DMS153 (cell line): Measurements from ENCODE around the gene NKX1-1.
"Not testable (repeated sequence)": the region's sequence is repeated elsewhere in the genome, so short reads cannot be mapped to it uniquely, and the experiment has no call there.

ENCODE experiments used
- DNase-seq: peaks from one replicate; lab custom pipeline; 2025; lab: John Stamatoyannopoulos, UW

The NKX1-1 gene

GRCh38 chr4:1404573-1405253 lies 1.5 kb downstream of the NKX1-1 start:
- no peak for DNase-seq

- DNase-seq, result no peak
Measured at GRCh38 chr4:1403591-1404572, 2.4 kb downstream of the NKX1-1 start.

GRCh38 chr4:1403177-1403583 lies 3.1 kb downstream of the NKX1-1 start:
- no peak for DNase-seq

- DNase-seq, result no peak
Measured at GRCh38 chr4:1402516-1403091, 3.6 kb downstream of the NKX1-1 start.

- DNase-seq, result no peak
Measured at GRCh38 chr4:1402021-1402515, 4.2 kb downstream of the NKX1-1 start.

GRCh38 chr4:1401409-1402020 lies 4.7 kb downstream of the NKX1-1 start:
- DNase-seq, result no peak

- no peak for DNase-seq
Measured at GRCh38 chr4:1400831-1401408, 5.3 kb downstream of the NKX1-1 start.

GRCh38 chr4:1400191-1400805 lies 5.9 kb downstream of the NKX1-1 start:
- no peak for DNase-seq

- DNase-seq, result no peak
Measured at GRCh38 chr4:1399508-1400190, 6.6 kb downstream of the NKX1-1 start.

- no peak for DNase-seq
Measured at GRCh38 chr4:1398681-1399507, 7.3 kb downstream of the NKX1-1 start.

GRCh38 chr4:1396806-1397455 lies 9.3 kb downstream of the NKX1-1 start:
- DNase-seq, result no peak

- DNase-seq, result no peak
Measured at GRCh38 chr4:1395941-1396805, 10.1 kb downstream of the NKX1-1 start.

- not testable (repeated sequence) for DNase-seq
Measured at GRCh38 chr4:1395389-1395820, 10.8 kb downstream of the NKX1-1 start.

GRCh38 chr4:1394554-1395388 lies 11.5 kb downstream of the NKX1-1 start:
- not testable (repeated sequence) for DNase-seq

GRCh38 chr4:1393866-1394265 lies 12.4 kb downstream of the NKX1-1 start:
- DNase-seq, result no peak

GRCh38 chr4:1393363-1393762 lies 12.9 kb downstream of the NKX1-1 start:
- not testable (repeated sequence) for DNase-seq
